GM23248 (cell line): ENCODE measurements around the gene MYT1.
"Not testable (repeated sequence)": the region's sequence is repeated elsewhere in the genome, so short reads cannot be mapped to it uniquely, and the experiment has no call there.

ENCODE experiments used
- EZH2 ChIP-seq: fragments of 200-600 bp; sonication (generic); IDR thresholded peaks from 2 replicates; pipeline ENCODE4 v1.6.1; 2018; ENCODE audit warnings: antibody characterized with exemption, mild to moderate bottlenecking; ENCODE audit not compliant: insufficient read depth, poor library complexity, severe bottlenecking
- EZH2phosphoT487 ChIP-seq: fragments of 200-600 bp; sonication (generic); IDR thresholded peaks from 2 replicates; pipeline ENCODE4 v1.6.1; 2018; ENCODE audit warnings: antibody characterized with exemption, moderate library complexity, mild to moderate bottlenecking, low read depth; ENCODE audit not compliant: insufficient read depth

- TF ChIP-seq EZH2, EZH2phosphoT487: not testable (repeated sequence)
Measured at GRCh38 chr20:64287264-64287590, 123.0 kb downstream of the MYT1 start.
